Stimulated activated naive B cell treated with anti-CD40 and anti-IgM and Interleukin-4, amounts not matched to agents 10 μg/mL and 1 μg/mL and 100 μg/mL, for 72 hours (primary cell): ENCODE results near the gene ATMIN.

Source experiments
- ATAC-seq, 2 donors: fragments of 150-1000 bp; cut with Tn5 transposase; replicated peaks; 2 replicates each; pipeline ENCODE4 v1.10.0; 2021; ENCODE audit warnings: moderate library complexity in 1 of 2
- DNase-seq: peaks from one replicate; pipeline ENCODE4 v3.0.0; 2021
- H3K27ac Mint-ChIP-seq: one replicate; pipeline ENCODE4 v1.8.0; 2022; ENCODE audit warnings: mild to moderate bottlenecking, mixed read lengths
- H3K27me3 Mint-ChIP-seq, 2 donors: one replicate each; pipeline ENCODE4 v1.8.0; 2022; ENCODE audit warnings: mixed read lengths in 2 of 2
- H3K36me3 Mint-ChIP-seq, 2 donors: one replicate each; pipeline ENCODE4 v1.8.0; 2022; ENCODE audit warnings: mixed read lengths in 2 of 2, mild to moderate bottlenecking in 1 of 2
- H3K4me1 Mint-ChIP-seq, 2 donors: one replicate each; pipeline ENCODE4 v1.8.0; 2022; ENCODE audit warnings: mixed read lengths in 2 of 2, mild to moderate bottlenecking in 1 of 2
- H3K4me3 Mint-ChIP-seq, 2 donors: one replicate each; pipeline ENCODE4 v1.8.0; 2022; ENCODE audit warnings: mild to moderate bottlenecking in 2 of 2, mixed read lengths in 2 of 2, moderate library complexity in 1 of 2
- H3K9me3 Mint-ChIP-seq, 2 donors: one replicate each; pipeline ENCODE4 v1.8.0; 2022; ENCODE audit warnings: mixed read lengths in 2 of 2, mild to moderate bottlenecking in 1 of 2

Gene ATMIN

GRCh38 chr16:81000873-81001272, 34.8 kb upstream of the ATMIN start:
- Mint-ChIP-seq H3K4me1 (peaks cover 33 to 85% of the 10 kb centered on the region in 2 donors), H3K27ac (no peak overlapping the region), H3K9me3 (no peaks in the 10 kb centered on the region), H3K4me3 (no peak overlapping the region), H3K36me3 (peaks cover 5 to 29% of the 10 kb centered on the region in 2 donors), H3K27me3 (no peaks in the 10 kb centered on the region)
- ATAC-seq (no peak), DNase-seq (no peak)

- peaks cover 5 to 29% of the 10 kb centered on the region in 2 donors for H3K36me3 Mint-ChIP-seq
- ATAC-seq = no peak
- no peak overlapping the region for H3K27ac Mint-ChIP-seq
- H3K4me1 Mint-ChIP-seq = peaks cover 35 to 89% of the 10 kb centered on the region in 2 donors
- no peaks in the 10 kb centered on the region for H3K27me3 Mint-ChIP-seq
- no peaks in the 10 kb centered on the region for H3K9me3 Mint-ChIP-seq
- H3K4me3 Mint-ChIP-seq = no peak overlapping the region
- no peak for DNase-seq
These were observed 34.3 kb upstream of the ATMIN start for GRCh38 chr16:81001330-81001729.

- H3K4me1 Mint-ChIP-seq = peaks cover 32 to 82% of the 10 kb centered on the region in 2 donors
- no peaks in the 10 kb centered on the region for H3K27me3 Mint-ChIP-seq
- peaks cover 5 to 33% of the 10 kb centered on the region in 2 donors for H3K36me3 Mint-ChIP-seq
- H3K4me3 Mint-ChIP-seq = peak overlapping the region in 1 of 2 donors; percentile 10
- H3K27ac Mint-ChIP-seq = no peak overlapping the region
- ATAC-seq (no peak), DNase-seq (no peak)
- H3K9me3 Mint-ChIP-seq = no peaks in the 10 kb centered on the region
These were observed 32.6 kb upstream of the ATMIN start for GRCh38 chr16:81003064-81003463.

GRCh38 chr16:81003610-81004460, 31.8 kb upstream of the ATMIN start:
- DNase-seq = no peak
- H3K36me3 Mint-ChIP-seq = peaks cover 4 to 32% of the 10 kb centered on the region in 2 donors
- no peak for ATAC-seq
- no peaks in the 10 kb centered on the region for H3K9me3 Mint-ChIP-seq
- no peaks in the 10 kb centered on the region for H3K27me3 Mint-ChIP-seq
- H3K4me1 Mint-ChIP-seq = peaks cover 32 to 81% of the 10 kb centered on the region in 2 donors
- peak overlapping the region; percentile 48 to 74 for H3K4me3 Mint-ChIP-seq
- H3K27ac Mint-ChIP-seq = peak overlapping the region; percentile 79

- H3K9me3 Mint-ChIP-seq = no peaks in the 10 kb centered on the region
- H3K36me3 Mint-ChIP-seq = peaks cover 0 to 22% of the 10 kb centered on the region in 2 donors
- no peak overlapping the region for H3K27ac Mint-ChIP-seq
- H3K27me3 Mint-ChIP-seq = no peaks in the 10 kb centered on the region
- H3K4me3 Mint-ChIP-seq = peak overlapping the region; percentile 72 to 74
- no peak for DNase-seq
- peaks cover 23 to 72% of the 10 kb centered on the region in 2 donors for H3K4me1 Mint-ChIP-seq
- ATAC-seq = no peak
These were observed 30.8 kb upstream of the ATMIN start for GRCh38 chr16:81004646-81005353.

GRCh38 chr16:81005610-81006161, 30.0 kb upstream of the ATMIN start:
- Mint-ChIP-seq H3K4me3 (peak overlapping the region; percentile 96 to 98), H3K36me3 (peaks cover 0 to 20% of the 10 kb centered on the region in 2 donors), H3K27me3 (no peaks in the 10 kb centered on the region), H3K27ac (peak overlapping the region; percentile 100), H3K9me3 (no peaks in the 10 kb centered on the region), H3K4me1 (peaks cover 21 to 64% of the 10 kb centered on the region in 2 donors)
- ATAC-seq (no peak), DNase-seq (no peak)

GRCh38 chr16:81006211-81006812, 29.3 kb upstream of the ATMIN start:
- Mint-ChIP-seq H3K27ac (peak overlapping the region; percentile 100), H3K36me3 (peaks cover 0 to 22% of the 10 kb centered on the region in 2 donors), H3K4me1 (peaks cover 22 to 58% of the 10 kb centered on the region in 2 donors), H3K4me3 (peak overlapping the region; percentile 96 to 98), H3K27me3 (no peaks in the 10 kb centered on the region), H3K9me3 (no peaks in the 10 kb centered on the region)
- DNase-seq (peak; percentile 72), ATAC-seq (peak; percentile 50 to 56)

GRCh38 chr16:81006813-81007695, 28.6 kb upstream of the ATMIN start, which contains the start of the genes CENPN and CMC2:
CENPN (plus strand) TSS chr16:81007214; CDS start chr16:81011940, 4,726 bp downstream.
CMC2 (minus strand) TSS chr16:81006885; CDS start chr16:80997394, 9,491 bp downstream.
- peak within 1 kb of the TSS; percentile 96 to 98 for H3K4me3 Mint-ChIP-seq
- no peaks in the 10 kb centered on the region for H3K9me3 Mint-ChIP-seq
- peak; percentile 97 for DNase-seq
- H3K36me3 Mint-ChIP-seq = peaks cover 3 to 21% of the 10 kb centered on the region in 2 donors
- peak; percentile 90 to 91 for ATAC-seq
- peaks cover 22 to 50% of the 10 kb centered on the region in 2 donors for H3K4me1 Mint-ChIP-seq
- peak within 1 kb of the TSS; percentile 100 for H3K27ac Mint-ChIP-seq
- H3K27me3 Mint-ChIP-seq = no peaks in the 10 kb centered on the region

GRCh38 chr16:81008505-81008789, 27.2 kb upstream of the ATMIN start:
- Mint-ChIP-seq H3K27ac (peak overlapping the region; percentile 51), H3K9me3 (no peaks in the 10 kb centered on the region)
- ATAC-seq = no peak

GRCh38 chr16:81012974-81013373, 22.7 kb upstream of the ATMIN start:
- ATAC-seq (no peak), DNase-seq (no peak)
- H3K27ac Mint-ChIP-seq = no peak overlapping the region
- H3K9me3 Mint-ChIP-seq = no peaks in the 10 kb centered on the region
- H3K4me3 Mint-ChIP-seq = no peak overlapping the region
- peaks cover 5 to 8% of the 10 kb centered on the region in 2 donors for H3K4me1 Mint-ChIP-seq
- peaks cover 19 to 53% of the 10 kb centered on the region in 2 donors for H3K36me3 Mint-ChIP-seq
- no peaks in the 10 kb centered on the region for H3K27me3 Mint-ChIP-seq

More at GRCh38 chr16:81008505-81008789, 27.2 kb upstream of the ATMIN start:
- Mint-ChIP-seq H3K4me3 (peak overlapping the region; percentile 96 to 98), H3K4me1 (peaks cover 17 to 39% of the 10 kb centered on the region in 2 donors), H3K27me3 (no peaks in the 10 kb centered on the region), H3K36me3 (peaks cover 9 to 23% of the 10 kb centered on the region in 2 donors)
- DNase-seq = no peak

GRCh38 chr16:81014672-81015071, 21.0 kb upstream of the ATMIN start:
- Mint-ChIP-seq H3K27me3 (no peaks in the 10 kb centered on the region), H3K9me3 (no peaks in the 10 kb centered on the region), H3K36me3 (peaks cover 28 to 65% of the 10 kb centered on the region in 2 donors), H3K27ac (no peak overlapping the region), H3K4me3 (no peak overlapping the region), H3K4me1 (peaks cover 0 to 4% of the 10 kb centered on the region in 2 donors)
- DNase-seq (no peak), ATAC-seq (no peak)

GRCh38 chr16:81018496-81018895, 17.1 kb upstream of the ATMIN start:
- no peaks in the 10 kb centered on the region for H3K4me1 Mint-ChIP-seq
- no peaks in the 10 kb centered on the region for H3K9me3 Mint-ChIP-seq
- no peak overlapping the region for H3K27ac Mint-ChIP-seq
- ATAC-seq (no peak), DNase-seq (no peak)
- H3K36me3 Mint-ChIP-seq = peaks cover 24 to 63% of the 10 kb centered on the region in 2 donors
- no peaks in the 10 kb centered on the region for H3K27me3 Mint-ChIP-seq
- H3K4me3 Mint-ChIP-seq = no peak overlapping the region

GRCh38 chr16:81026429-81026828, 9.2 kb upstream of the ATMIN start:
- Mint-ChIP-seq H3K27ac (no peak overlapping the region), H3K36me3 (peaks cover 32 to 56% of the 10 kb centered on the region in 2 donors), H3K27me3 (no peaks in the 10 kb centered on the region), H3K4me1 (no peaks in the 10 kb centered on the region), H3K9me3 (no peaks in the 10 kb centered on the region), H3K4me3 (no peak overlapping the region)
- ATAC-seq (no peak), DNase-seq (no peak)
